ENCODE measurements around the gene GARS1.
"Not testable (repeated sequence)": the region's sequence is repeated elsewhere in the genome, so short reads cannot be mapped to it uniquely, and the experiment has no call there.

The GARS1 gene

DNA sequence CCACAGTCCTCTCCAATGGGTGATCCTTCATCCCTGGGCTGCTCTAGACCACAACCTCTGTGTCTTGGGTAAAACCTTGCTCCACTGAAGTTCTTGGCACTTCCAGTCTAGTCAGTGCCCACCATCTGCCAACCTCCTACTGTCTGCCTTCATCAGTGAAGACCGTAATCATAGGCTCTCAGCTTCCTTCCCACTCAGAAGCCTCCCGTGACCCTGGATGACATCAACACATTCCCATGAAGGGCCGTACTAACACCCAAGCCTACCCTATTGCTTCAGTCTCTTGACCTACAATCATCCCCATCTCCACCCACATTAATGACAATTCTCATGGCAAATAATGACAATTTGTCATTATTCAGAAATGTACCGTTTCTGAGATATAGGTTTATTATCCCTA lies 27.6 kb upstream of the GARS1 start:
- H3K36me3 ChIP-seq (ENCODE audit: insufficient read depth, low read length), result peaks cover 13% of the 10 kb centered on the region
- no peak overlapping the region for H2AFZ ChIP-seq (ENCODE audit: low read length)
- H3K9me3 ChIP-seq (ENCODE audit: low read length), result peaks cover 8% of the 10 kb centered on the region
- H3K4me3 ChIP-seq (ENCODE audit: low read depth, low read length, poor library complexity, severe bottlenecking), result no peak overlapping the region
- TF ChIP-seq, protein P1, sequence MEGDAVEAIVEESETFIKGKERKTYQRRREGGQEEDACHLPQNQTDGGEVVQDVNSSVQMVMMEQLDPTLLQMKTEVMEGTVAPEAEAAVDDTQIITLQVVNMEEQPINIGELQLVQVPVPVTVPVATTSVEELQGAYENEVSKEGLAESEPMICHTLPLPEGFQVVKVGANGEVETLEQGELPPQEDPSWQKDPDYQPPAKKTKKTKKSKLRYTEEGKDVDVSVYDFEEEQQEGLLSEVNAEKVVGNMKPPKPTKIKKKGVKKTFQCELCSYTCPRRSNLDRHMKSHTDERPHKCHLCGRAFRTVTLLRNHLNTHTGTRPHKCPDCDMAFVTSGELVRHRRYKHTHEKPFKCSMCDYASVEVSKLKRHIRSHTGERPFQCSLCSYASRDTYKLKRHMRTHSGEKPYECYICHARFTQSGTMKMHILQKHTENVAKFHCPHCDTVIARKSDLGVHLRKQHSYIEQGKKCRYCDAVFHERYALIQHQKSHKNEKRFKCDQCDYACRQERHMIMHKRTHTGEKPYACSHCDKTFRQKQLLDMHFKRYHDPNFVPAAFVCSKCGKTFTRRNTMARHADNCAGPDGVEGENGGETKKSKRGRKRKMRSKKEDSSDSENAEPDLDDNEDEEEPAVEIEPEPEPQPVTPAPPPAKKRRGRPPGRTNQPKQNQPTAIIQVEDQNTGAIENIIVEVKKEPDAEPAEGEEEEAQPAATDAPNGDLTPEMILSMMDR (IDR thresholded peaks at IDR 0.05; ENCODE audit: low read length), result no peak
- no peak for TF ChIP-seq EZH2 (IDR thresholded peaks at IDR 0.05; ENCODE audit: borderline replicate concordance, low read length)
- no peaks in the 10 kb centered on the region for H3K27me3 ChIP-seq (ENCODE audit: insufficient read depth, low read length)
- no peak overlapping the region for H3K9ac ChIP-seq (ENCODE audit: low read length)
- no peak overlapping the region for H3K27ac ChIP-seq (ENCODE audit: low read depth, low read length, poor library complexity, severe bottlenecking)
- H3K79me2 ChIP-seq (ENCODE audit: insufficient read depth, low read length), result no peaks in the 10 kb centered on the region
- H3K4me2 ChIP-seq (ENCODE audit: low read length), result no peak overlapping the region
- H3K9me2 ChIP-seq (ENCODE audit: low read depth, low read length), result no peaks in the 10 kb centered on the region
- no peaks in the 10 kb centered on the region for H3F3A ChIP-seq (ENCODE audit: insufficient read depth, low read length)
- H3K4me1 ChIP-seq (ENCODE audit: insufficient read depth, low read length, severe bottlenecking), result no peaks in the 10 kb centered on the region
- H4K20me1 ChIP-seq (ENCODE audit: insufficient read depth, low read length), result no peaks in the 10 kb centered on the region

DNA sequence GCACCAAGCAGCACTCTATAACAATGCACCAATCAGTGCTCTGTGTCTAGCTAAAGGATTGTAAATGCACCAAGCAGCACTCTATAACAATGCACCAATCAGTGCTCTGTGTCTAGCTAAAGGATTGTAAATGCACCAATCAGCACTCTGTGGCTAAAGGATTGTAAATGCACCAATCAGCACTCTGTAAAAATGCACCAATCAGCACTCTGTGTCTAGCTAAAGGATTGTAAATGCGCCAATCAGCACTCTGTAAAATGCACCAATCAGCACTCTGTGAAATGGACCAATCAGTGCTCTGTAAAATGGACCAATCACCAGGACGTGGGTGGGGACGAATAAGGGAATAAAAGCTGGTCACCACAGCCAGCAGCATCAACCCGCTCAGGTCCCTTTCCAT lies 24.4 kb upstream of the GARS1 start:
- H3K79me2 ChIP-seq (ENCODE audit: insufficient read depth, low read length); H4K20me1 ChIP-seq (ENCODE audit: insufficient read depth, low read length); H3K4me1 ChIP-seq (ENCODE audit: insufficient read depth, low read length, severe bottlenecking); H3K9me2 ChIP-seq (ENCODE audit: low read depth, low read length); H3K9ac ChIP-seq (ENCODE audit: low read length); H3K4me2 ChIP-seq (ENCODE audit: low read length); H3F3A ChIP-seq (ENCODE audit: insufficient read depth, low read length); H3K27me3 ChIP-seq (ENCODE audit: insufficient read depth, low read length); H2AFZ ChIP-seq (ENCODE audit: low read length); H3K4me3 ChIP-seq (ENCODE audit: low read depth, low read length, poor library complexity, severe bottlenecking); H3K27ac ChIP-seq (ENCODE audit: low read depth, low read length, poor library complexity, severe bottlenecking): not testable (repeated sequence)
- peaks cover 10% of the 10 kb centered on the region for H3K9me3 ChIP-seq (ENCODE audit: low read length)
- H3K36me3 ChIP-seq (ENCODE audit: insufficient read depth, low read length), result peaks cover 26% of the 10 kb centered on the region

DNA sequence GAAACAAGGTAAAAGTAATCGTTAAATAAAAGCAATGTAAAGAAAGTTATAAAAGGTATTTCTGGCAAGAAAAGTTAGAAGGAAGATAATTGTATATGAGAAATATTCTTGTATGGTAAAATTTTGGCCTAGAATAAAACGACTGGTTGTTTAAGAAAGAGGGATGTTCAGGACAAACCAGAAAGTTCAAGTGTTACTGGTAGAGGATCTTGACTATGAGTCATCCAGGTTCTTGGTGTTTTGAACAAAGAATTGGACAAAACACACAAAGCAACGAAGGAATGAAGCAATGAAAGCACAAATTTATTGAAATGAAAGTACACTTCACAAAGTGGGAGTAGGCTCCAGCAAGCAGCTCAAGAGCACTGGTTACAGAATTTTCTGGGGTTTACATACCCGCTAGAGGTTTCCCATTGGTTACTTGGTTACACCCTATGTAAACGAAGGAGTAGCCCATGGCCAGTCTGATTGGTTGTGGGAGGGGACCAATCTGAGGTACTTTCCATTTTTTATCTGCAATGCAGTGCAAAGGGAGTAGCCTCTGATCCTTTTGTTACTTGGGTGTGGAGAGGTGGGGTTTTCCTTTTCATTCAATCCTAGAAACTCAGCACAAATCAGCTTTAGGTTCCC lies 22.4 kb upstream of the GARS1 start:
- Histone ChIP-seq H2AFZ (ENCODE audit: low read length) (no peak overlapping the region), H3K9ac (ENCODE audit: low read length) (no peak overlapping the region), H3K9me2 (ENCODE audit: low read depth, low read length) (no peaks in the 10 kb centered on the region), H3K27me3 (ENCODE audit: insufficient read depth, low read length) (no peaks in the 10 kb centered on the region), H3K9me3 (ENCODE audit: low read length) (peaks cover 22% of the 10 kb centered on the region), H3K79me2 (ENCODE audit: insufficient read depth, low read length) (no peaks in the 10 kb centered on the region), H3K4me2 (ENCODE audit: low read length) (no peak overlapping the region), H3F3A (ENCODE audit: insufficient read depth, low read length) (no peaks in the 10 kb centered on the region), H3K27ac (ENCODE audit: low read depth, low read length, poor library complexity, severe bottlenecking) (no peak overlapping the region), H4K20me1 (ENCODE audit: insufficient read depth, low read length) (no peaks in the 10 kb centered on the region), H3K36me3 (ENCODE audit: insufficient read depth, low read length) (peaks cover 34% of the 10 kb centered on the region), H3K4me3 (ENCODE audit: low read depth, low read length, poor library complexity, severe bottlenecking) (no peak overlapping the region), H3K4me1 (ENCODE audit: insufficient read depth, low read length, severe bottlenecking) (no peaks in the 10 kb centered on the region)
- TF ChIP-seq, protein P1 (IDR thresholded peaks at IDR 0.05; ENCODE audit: low read length), result no peak
- TF ChIP-seq EZH2 (IDR thresholded peaks at IDR 0.05; ENCODE audit: borderline replicate concordance, low read length), result no peak

DNA sequence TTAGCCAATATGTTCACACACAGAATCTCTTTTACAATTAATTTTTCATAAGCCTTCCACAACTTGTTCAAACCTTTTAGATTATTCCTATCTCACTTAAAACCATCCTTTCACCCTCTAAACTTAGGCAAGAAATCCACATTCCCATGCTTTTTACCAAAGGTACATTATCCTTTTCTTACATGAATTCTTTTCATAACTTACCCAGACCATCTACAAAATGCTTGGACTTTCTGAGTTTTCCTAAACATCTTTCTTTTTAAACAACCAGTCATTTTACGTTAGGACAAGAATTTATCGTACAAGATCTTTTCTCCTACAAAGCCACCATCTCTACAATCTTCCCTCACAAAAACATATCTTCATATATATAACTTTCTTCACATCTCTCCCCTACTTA lies 18.8 kb upstream of the GARS1 start:
- H3K36me3 ChIP-seq (ENCODE audit: insufficient read depth, low read length), result peaks cover 57% of the 10 kb centered on the region
- H3K27me3 ChIP-seq (ENCODE audit: insufficient read depth, low read length), result no peaks in the 10 kb centered on the region
- H3K27ac ChIP-seq (ENCODE audit: low read depth, low read length, poor library complexity, severe bottlenecking), result no peak overlapping the region
- no peak overlapping the region for H3K4me3 ChIP-seq (ENCODE audit: low read depth, low read length, poor library complexity, severe bottlenecking)
- peaks cover 23% of the 10 kb centered on the region for H3K9me3 ChIP-seq (ENCODE audit: low read length)
- no peaks in the 10 kb centered on the region for H3K4me1 ChIP-seq (ENCODE audit: insufficient read depth, low read length, severe bottlenecking)
- no peak overlapping the region for H2AFZ ChIP-seq (ENCODE audit: low read length)
- no peaks in the 10 kb centered on the region for H3K9me2 ChIP-seq (ENCODE audit: low read depth, low read length)
- no peaks in the 10 kb centered on the region for H3F3A ChIP-seq (ENCODE audit: insufficient read depth, low read length)
- no peak for TF ChIP-seq EZH2 (IDR thresholded peaks at IDR 0.05; ENCODE audit: borderline replicate concordance, low read length)
- TF ChIP-seq, protein P1 (IDR thresholded peaks at IDR 0.05; ENCODE audit: low read length), result no peak
- H3K4me2 ChIP-seq (ENCODE audit: low read length), result no peak overlapping the region
- H4K20me1 ChIP-seq (ENCODE audit: insufficient read depth, low read length), result no peaks in the 10 kb centered on the region
- H3K9ac ChIP-seq (ENCODE audit: low read length), result no peak overlapping the region
- no peaks in the 10 kb centered on the region for H3K79me2 ChIP-seq (ENCODE audit: insufficient read depth, low read length)
